ENCODE results near the gene WAPL. TPM values are rescaled to one million over a fixed set of nuclear protein-coding genes. Genes with fewer than 3 reads are reported as not detected.

Gene WAPL
- total and polyA plus RNA-seq, 9 of the 15 experiments (the other 6 are each of a cell fraction or from before 2014, with no cell fraction given), result 14.3 to 36.4 (median 25.3) TPM

- ChIA-PET POLR2A (interaction anchor here (0.6 to 1.5 kb wide), 2 partner anchors 11 to 1789 kb away, joined by 3 to 5 read pairs; no protein-coding TSS in a partner anchor), CTCF (ENCODE audit: low intra/inter-chr PET ratio) (no interaction called here)
- peak overlapping the region; percentile 84 for H2AFZ ChIP-seq (ENCODE audit: low read depth, low read length)
- H3K9me3 ChIP-seq (replicated peaks; ENCODE audit: control insufficient read depth, insufficient read depth, low read depth, low read length), result no peaks in the 10 kb centered on the region
- peak; percentile 21 to 55 (median 48) for DNase-seq (ENCODE audit: extremely low read depth in 1 of 4, low spot score in 3 of 4)
- in situ Hi-C loops (cut with MboI), result no loop called here
- peaks cover 0 to 6% of the 10 kb centered on the region in 2 experiments; a peak in 1 of 5 replicates for H3K27me3 ChIP-seq (ENCODE audit: control insufficient read depth in 2 of 2, insufficient read depth in 2 of 2, low read length in 2 of 2)
- FAIRE-seq, result no peak
- no peak overlapping the region for H3K4me2 ChIP-seq (ENCODE audit: insufficient read depth, low read length)
- H3K9ac ChIP-seq (ENCODE audit: insufficient read depth in 1 of 2, low read depth in 2 of 2, low read length in 2 of 2), result no peak overlapping the region
- H3K9me1 ChIP-seq (ENCODE audit: control insufficient read depth, insufficient read depth, low read length), result no peaks in the 10 kb centered on the region
- no peak overlapping the region for H3K4me3 ChIP-seq
- H3K79me2 ChIP-seq (ENCODE audit: control insufficient read depth, insufficient read depth, low read length), result no peaks in the 10 kb centered on the region
- no peaks in the 10 kb centered on the region for H4K20me1 ChIP-seq (replicated peaks; ENCODE audit: control insufficient read depth, insufficient read depth, low read length)
- no peaks in the 10 kb centered on the region for H3K36me3 ChIP-seq (ENCODE audit: control insufficient read depth, insufficient read depth, low read length)
- WGBS (ENCODE audit: insufficient coverage, low coverage, missing lambda C conversion rate), result 23% methylated on average over 20 of the region's 53 CpGs
- BruUV-seq (replicated peaks), result no TSS peak
- H3K4me1 ChIP-seq (replicated peaks in 1 of 2; ENCODE audit: control insufficient read depth in 2 of 2, insufficient read depth in 2 of 2, low read length in 2 of 2), result peaks cover 0 to 6% of the 10 kb centered on the region in 2 experiments; a peak in 3 of 5 replicates
- intact Hi-C loops (cut with micrococcal nuclease), result no loop called here
- ATAC-seq, result peak; percentile 89
- no peak overlapping the region for H3K27ac ChIP-seq (ENCODE audit: extremely low read depth, low read depth, low read length)
- TF ChIP-seq MXD1 (CRISPR knock-in tag; IDR thresholded peaks at IDR 0.05; ENCODE audit: borderline replicate concordance, poor library complexity, severe bottlenecking) (no peak), ZNF507 (tag; conservative IDR thresholded peaks at IDR 0.05) (no peak), EP400 (IDR thresholded peaks at IDR 0.05) (peak; percentile 36; the same call in 1 of the 2 replicates), BRCA1 (IDR thresholded peaks at IDR 0.05) (no peak), BRCA1 (CRISPR knock-in tag; IDR thresholded peaks at IDR 0.05) (no peak), IFI16 (CRISPR knock-in tag; IDR thresholded peaks at IDR 0.05) (no peak), PML (IDR thresholded peaks at IDR 0.05; ENCODE audit: low read length) (no peak), ZBTB33 (CRISPR knock-in tag; IDR thresholded peaks at IDR 0.05) (peak; percentile 97)
- TF ChIP-seq, protein P1, sequence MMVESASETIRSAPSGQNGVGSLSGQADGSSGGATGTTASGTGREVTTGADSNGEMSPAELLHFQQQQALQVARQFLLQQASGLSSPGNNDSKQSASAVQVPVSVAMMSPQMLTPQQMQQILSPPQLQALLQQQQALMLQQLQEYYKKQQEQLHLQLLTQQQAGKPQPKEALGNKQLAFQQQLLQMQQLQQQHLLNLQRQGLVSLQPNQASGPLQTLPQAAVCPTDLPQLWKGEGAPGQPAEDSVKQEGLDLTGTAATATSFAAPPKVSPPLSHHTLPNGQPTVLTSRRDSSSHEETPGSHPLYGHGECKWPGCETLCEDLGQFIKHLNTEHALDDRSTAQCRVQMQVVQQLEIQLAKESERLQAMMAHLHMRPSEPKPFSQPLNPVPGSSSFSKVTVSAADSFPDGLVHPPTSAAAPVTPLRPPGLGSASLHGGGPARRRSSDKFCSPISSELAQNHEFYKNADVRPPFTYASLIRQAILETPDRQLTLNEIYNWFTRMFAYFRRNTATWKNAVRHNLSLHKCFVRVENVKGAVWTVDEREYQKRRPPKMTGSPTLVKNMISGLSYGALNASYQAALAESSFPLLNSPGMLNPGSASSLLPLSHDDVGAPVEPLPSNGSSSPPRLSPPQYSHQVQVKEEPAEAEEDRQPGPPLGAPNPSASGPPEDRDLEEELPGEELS (CRISPR knock-in tag; IDR thresholded peaks at IDR 0.05; ENCODE audit: borderline replicate concordance), result no peak
These were observed 132.0 kb downstream of the WAPL start for GRCh38 chr10:86389441-86390193.

Measured in K562 (cell line).